ENCODE results near the gene TRPM2.

The TRPM2 gene

DNA sequence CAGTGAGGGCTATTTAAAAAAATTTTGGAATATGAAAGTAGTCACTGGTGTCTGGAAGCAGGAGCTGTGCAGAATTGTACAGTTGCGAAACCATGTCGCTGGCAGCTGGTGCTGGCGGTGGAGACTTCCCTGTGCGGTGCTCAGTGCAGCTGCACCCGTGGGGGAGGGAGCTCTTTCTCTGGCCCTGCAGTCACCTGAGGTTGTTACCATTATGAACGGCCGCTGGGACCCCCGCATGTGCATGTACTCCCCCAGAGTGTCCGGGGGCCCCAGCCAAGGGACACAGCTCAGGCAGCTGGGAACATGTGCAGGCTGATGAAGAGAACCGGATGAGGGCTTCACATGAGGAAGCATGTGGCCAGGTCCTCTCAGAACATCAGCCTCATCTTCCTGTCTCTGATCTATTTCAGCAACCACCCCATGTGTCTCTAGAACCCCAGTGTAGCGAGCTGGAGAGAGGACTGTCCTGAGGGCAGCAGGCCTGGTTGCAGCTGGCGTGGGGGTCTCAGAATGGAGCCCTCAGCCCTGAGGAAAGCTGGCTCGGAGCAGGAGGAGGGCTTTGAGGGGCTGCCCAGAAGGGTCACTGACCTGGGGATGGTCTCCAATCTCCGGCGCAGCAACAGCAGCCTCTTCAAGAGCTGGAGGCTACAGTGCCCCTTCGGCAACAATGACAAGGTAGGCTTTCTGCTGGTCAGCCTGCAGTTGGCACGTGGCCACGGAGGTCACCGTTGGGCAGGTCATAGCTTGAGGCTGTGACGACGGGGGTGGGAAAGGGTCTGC lies at the start of gene TRPM2:
Gene TRPM2, plus strand, starts transcription at position 431 of the 780 bp plus-strand sequence. Its CDS starts 80 bp downstream, at position 511.
- DNase-seq = no peak

GRCh38 chr21:44304011-44304616 lies 49.3 kb upstream of the TRPM2 start:
- DNase-seq = no peak

- DNase-seq = peak; percentile 48
Measured at GRCh38 chr21:44304877-44305293, 48.5 kb upstream of the TRPM2 start.

GRCh38 chr21:44305691-44306090 lies 47.7 kb upstream of the TRPM2 start:
- no peak for DNase-seq

GRCh38 chr21:44306936-44307704 lies 46.3 kb upstream of the TRPM2 start:
- no peak for DNase-seq

GRCh38 chr21:44310628-44311507 lies 42.6 kb upstream of the TRPM2 start:
- DNase-seq = no peak

DNA sequence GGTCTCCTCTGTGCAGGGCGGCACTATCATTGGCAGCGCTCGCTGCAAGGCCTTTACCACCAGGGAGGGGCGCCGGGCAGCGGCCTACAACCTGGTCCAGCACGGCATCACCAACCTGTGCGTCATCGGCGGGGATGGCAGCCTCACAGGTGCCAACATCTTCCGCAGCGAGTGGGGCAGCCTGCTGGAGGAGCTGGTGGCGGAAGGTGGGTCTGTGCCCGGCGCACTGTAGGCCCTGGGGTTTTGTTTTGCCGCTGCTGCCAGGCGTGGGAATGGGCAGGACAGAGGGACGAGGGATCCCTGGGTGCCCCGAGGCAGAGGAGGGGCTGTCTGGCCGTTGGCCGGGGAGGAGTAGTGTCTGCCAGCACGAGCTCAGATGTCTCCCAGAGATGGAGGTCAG lies 41.3 kb upstream of the TRPM2 start:
- DNase-seq = no peak

DNA sequence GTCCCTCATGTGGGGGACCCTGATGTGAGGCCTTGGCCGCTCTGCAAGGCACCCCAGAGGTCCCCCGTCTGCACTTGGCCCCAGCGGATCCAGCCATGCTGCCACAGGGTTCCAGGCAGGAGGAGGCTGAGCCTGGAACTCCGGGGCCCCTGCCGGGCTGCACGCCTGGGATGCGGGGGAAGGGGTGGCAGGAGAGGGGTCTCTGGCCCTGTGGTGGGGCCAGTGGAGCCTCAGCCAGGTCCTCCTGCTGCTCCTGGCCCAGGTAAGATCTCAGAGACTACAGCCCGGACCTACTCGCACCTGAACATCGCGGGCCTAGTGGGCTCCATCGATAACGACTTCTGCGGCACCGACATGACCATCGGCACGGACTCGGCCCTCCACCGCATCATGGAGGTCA lies 40.7 kb upstream of the TRPM2 start:
- no peak for DNase-seq

DNA sequence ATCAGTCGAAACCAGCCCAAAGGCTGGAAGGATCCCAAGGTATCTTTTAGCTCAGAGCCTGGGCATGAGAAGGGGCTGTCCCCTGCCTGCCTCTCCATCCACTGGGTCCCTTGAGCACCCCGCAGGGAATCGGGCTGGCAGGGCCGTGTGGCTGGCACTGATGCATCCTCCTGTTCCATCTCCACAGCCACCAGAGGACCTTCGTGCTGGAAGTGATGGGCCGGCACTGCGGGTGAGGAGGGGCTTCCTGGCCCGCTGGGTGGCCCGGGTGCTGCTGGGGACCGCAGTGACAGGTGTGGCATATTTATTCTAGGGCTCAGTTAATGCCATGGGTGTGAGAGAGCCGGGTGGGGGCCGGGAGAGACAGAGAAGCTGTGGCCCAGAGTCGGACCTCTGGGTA lies 40.0 kb upstream of the TRPM2 start:
- no peak for DNase-seq

DNA sequence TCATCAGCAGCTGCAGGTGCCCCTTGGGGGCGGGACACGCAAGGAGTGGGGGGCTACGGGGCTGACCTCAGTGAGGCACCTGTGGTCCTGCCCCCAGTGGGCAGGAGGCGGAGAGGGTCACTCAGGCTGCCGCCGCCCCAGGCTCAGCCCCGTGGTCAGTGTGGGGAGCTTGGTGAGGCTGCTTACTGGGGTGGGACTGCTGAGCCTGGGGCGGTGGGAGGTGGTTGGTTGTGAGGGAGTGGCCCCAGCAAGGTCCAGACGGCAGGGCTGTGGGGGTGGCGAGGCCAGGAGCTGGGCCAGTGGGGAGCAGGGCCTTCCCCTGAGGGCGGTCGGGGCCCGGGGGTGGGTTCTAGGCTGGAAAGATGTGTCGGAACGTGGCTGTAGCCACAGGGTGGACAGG lies 39.3 kb upstream of the TRPM2 start:
- DNase-seq = no peak

- DNase-seq = no peak
Measured at GRCh38 chr21:44314561-44314960, 38.9 kb upstream of the TRPM2 start.

DNA sequence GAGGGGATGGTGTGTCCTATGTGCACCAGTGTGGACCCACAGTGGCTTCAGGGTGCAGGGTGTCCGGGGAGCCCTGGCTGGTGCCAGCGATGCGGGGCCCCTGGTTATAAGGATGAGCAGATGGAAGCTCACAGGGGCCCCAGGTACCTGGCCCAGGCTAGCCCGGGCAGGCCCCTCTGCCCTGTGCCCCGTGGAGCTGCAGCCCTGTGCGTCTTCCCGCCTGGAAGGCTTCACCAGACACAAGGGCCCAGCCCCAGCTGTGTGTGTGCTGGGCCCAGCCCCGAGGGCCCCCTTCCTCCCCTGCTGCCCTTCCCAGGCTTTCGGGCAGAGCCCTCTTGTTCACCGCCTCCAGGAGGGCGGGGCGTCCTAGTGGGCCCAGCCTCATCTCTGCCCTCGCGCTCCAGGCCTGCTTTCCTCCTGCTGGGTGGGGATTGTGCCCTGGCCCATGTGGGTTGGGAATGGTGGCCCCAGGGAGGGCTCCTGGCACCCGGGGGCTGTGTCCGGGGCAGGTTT lies 37.7 kb upstream of the TRPM2 start:
- no peak for DNase-seq

DNA sequence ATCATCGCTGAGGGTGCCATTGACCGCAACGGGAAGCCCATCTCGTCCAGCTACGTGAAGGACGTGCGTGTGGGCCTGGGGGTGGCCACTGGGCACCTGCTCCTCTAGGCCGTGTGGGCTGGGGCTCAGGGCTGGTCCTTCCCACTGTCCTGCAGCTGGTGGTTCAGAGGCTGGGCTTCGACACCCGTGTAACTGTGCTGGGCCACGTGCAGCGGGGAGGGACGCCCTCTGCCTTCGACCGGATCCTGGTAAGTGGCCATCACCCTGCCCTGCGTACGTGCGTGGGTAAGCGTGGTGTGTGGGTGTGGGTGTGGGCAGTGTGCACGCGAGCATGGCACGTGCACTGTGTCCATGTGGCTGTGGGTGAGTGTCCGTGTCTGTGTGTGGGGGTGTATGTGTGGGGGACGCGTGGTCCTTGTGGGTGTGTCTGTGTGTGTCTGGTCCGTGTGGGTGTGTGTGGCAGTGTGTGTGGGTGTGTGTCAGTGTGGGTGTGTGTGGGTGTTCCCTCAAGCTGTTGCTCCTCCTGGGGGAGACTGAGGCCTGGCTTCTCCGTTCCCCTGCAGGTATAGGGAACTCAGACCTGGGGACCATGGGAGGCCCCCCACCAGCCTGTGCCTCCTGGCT lies 37.0 kb upstream of the TRPM2 start:
- DNase-seq = no peak

DNA sequence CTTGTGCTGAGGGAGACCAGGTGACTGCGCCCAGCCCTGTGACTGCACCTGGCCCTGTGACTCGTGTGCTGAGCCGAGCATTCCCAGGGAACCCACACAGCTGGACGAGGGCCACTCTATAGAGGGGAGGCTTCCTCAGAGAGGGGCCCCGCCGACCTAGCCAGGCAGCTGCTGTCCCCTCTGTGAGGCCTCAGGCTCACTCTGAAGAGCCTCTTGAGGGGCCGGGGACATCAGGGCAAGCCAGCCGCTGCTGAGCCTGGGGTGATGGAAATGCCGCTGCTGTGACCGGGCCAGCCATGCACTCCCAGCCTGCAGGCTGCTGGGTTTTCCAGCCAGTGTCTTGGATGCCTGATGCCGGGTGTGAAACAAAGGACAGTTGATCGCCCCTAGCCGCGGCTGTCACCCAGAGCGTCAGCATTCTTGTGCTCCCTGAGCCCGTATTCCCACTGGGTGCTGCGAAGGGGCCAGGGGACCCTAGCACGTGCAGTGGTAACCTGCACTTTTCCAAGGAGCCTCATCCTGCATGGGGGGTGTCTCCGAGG lies 36.1 kb upstream of the TRPM2 start:
- DNase-seq = no peak

DNA sequence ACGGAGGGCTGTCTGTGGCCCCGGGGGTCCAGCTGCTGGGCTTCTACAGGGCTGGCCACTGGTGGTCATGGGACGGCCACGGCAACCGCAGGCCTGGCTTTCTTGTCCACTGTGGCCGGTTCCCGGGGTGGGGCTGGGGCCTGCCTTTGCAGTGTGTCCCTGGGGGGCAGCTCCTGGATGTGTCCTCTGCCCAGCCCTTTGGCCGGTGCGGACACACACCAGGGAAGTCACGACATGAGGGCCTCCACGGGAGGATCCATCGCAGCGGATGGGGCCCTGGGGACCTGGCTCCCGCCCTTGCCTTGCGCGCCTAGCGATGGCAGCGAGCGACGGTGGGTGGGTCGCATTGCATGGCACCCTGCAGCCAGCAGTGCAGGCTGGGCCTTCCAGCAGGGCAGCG lies 35.5 kb upstream of the TRPM2 start:
- DNase-seq = no peak

- DNase-seq = no peak
Measured at GRCh38 chr21:44318489-44319285, 34.7 kb upstream of the TRPM2 start.

- no peak for DNase-seq
Measured at GRCh38 chr21:44319407-44320065, 33.9 kb upstream of the TRPM2 start.

- no peak for DNase-seq
Measured at GRCh38 chr21:44320847-44321246, 32.6 kb upstream of the TRPM2 start.

GRCh38 chr21:44321846-44322450 lies 31.5 kb upstream of the TRPM2 start:
- no peak for DNase-seq
